Natural killer cell (primary cell): ENCODE measurements around the gene MYBPC3. TPM values are rescaled to one million over a fixed set of nuclear protein-coding genes. Genes with fewer than 3 reads are reported as not detected.

Experiments used
- ATAC-seq, 3 donors: fragments of 150-1000 bp in 2 of 3; fragments of 200-7000 bp in 1 of 3; cut with Tn5 transposase; 1 replicate in 1 of 3; 2 replicates in 2 of 3; pipeline ENCODE4 v1.10.0; 2021; ENCODE audit warnings: mild to moderate bottlenecking in 2 of 3, moderate library complexity in 2 of 3
- DNase-seq, 2 donors: peaks; one replicate each; pipeline versions ENCODE4 v3.0.0 to v3.0.0-alpha.2; 2013 to 2021; ENCODE audit warnings: mixed read lengths in 1 of 2
- H3K27ac ChIP-seq: one replicate; pipeline ENCODE4 v1.5.1; 2013; ENCODE audit warnings: mild to moderate bottlenecking, low read length
- H3K27me3 ChIP-seq: one replicate; pipeline ENCODE4 v1.6.1; 2013; ENCODE audit warnings: low read length; ENCODE audit not compliant: control insufficient read depth, insufficient read depth
- H3K36me3 ChIP-seq: one replicate; pipeline ENCODE4 v1.6.1; 2013; ENCODE audit warnings: low read length; ENCODE audit not compliant: control insufficient read depth, insufficient read depth
- H3K4me1 ChIP-seq: one replicate; pipeline ENCODE4 v1.6.1; 2013; ENCODE audit warnings: low read length; ENCODE audit not compliant: control insufficient read depth, insufficient read depth
- H3K4me3 ChIP-seq: one replicate; pipeline ENCODE4 v1.5.1; 2013; ENCODE audit warnings: low read length
- H3K9me3 ChIP-seq: one replicate; pipeline ENCODE4 v1.6.1; 2013; ENCODE audit warnings: low read length; ENCODE audit not compliant: control insufficient read depth, insufficient read depth
- H3K27ac Mint-ChIP-seq, 2 donors: one replicate each; pipeline ENCODE4 v1.8.0; 2022; ENCODE audit warnings: mild to moderate bottlenecking in 2 of 2, mixed read lengths in 2 of 2, moderate library complexity in 1 of 2
- H3K27me3 Mint-ChIP-seq, 2 donors: one replicate each; pipeline ENCODE4 v1.8.0; 2022; ENCODE audit warnings: low read depth in 2 of 2, mixed read lengths in 2 of 2
- H3K36me3 Mint-ChIP-seq: one replicate; pipeline ENCODE4 v1.8.0; 2022; ENCODE audit warnings: mixed read lengths
- H3K4me1 Mint-ChIP-seq, 2 donors: one replicate each; pipeline ENCODE4 v1.8.0; 2022; ENCODE audit warnings: mixed read lengths in 2 of 2
- H3K4me3 Mint-ChIP-seq: one replicate; pipeline ENCODE4 v1.8.0; 2022; ENCODE audit warnings: mild to moderate bottlenecking, moderate library complexity, mixed read lengths
- H3K9me3 Mint-ChIP-seq, 2 donors: one replicate each; pipeline ENCODE4 v1.8.0; 2022; ENCODE audit warnings: mixed read lengths in 2 of 2
- WGBS: methylation state at CpG from one replicate; pipeline ENCODE4 v1.1.7; 2013; ENCODE audit warnings: missing lambda C conversion rate; ENCODE audit not compliant: insufficient coverage; 5-methylcytosine and 5-hydroxymethylcytosine counted together
- intact Hi-C: fragments of 100-400 bp; cut with micrococcal nuclease; formaldehyde crosslinking; loops from one replicate; pipeline ENCODE4 v1.14.2; 2022
- total RNA-seq, 4 donors: library from RNA; stranded (reverse); fragments of 120-200 nt in 1 of 4; gene quantifications; one replicate each; pipeline versions ENCODE4 v1.2.3 to v1.2.4, GENCODE V29; 2013 to 2022
- TF ChIP-seq, protein P1 (sequence below): fragments of 200-600 bp; IDR thresholded peaks from one replicate; pipeline ENCODE4 v1.8.0; 2022; ENCODE audit warnings: antibody characterized with exemption

MYBPC3 gene
- total RNA-seq, 3 donors from 2014 or later (not counting 1 experiment from before 2014, with no cell fraction given) = 0.45 to 0.53 TPM; not detected in 1

DNA sequence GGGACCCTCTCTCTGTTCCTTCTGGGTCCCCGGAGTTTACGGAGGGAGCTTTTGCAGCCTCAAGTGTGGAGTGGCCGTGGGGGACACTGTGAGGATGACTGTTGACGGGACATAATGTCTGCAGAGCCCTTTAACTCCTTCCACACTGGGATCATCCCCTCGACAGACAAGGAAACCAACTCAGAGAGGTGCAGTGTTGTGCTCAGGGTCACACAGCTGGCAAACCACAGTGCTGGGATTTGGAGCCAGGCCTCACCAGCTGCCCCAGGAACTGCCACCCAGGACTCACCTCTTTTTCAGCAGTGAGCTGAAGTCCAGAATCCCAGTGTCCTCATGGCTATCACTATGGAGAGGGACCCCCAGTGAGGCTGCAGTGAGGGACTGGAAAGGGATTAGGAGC is 5.4 kb downstream of the MYBPC3 start:
- DNase-seq = no peak
- H3K36me3 ChIP-seq = no peaks in the 10 kb centered on the region
- no peak overlapping the region for H3K27ac ChIP-seq
- Mint-ChIP-seq H3K27me3 (no peaks in the 10 kb centered on the region), H3K36me3 (no peaks in the 10 kb centered on the region), H3K27ac (no peak overlapping the region), H3K4me1 (no peaks in the 10 kb centered on the region), H3K4me3 (no peak overlapping the region), H3K9me3 (no peaks in the 10 kb centered on the region)
- no peaks in the 10 kb centered on the region for H3K4me1 ChIP-seq
- 87% methylated on average over 5 of the region's 5 CpGs for WGBS
- no peaks in the 10 kb centered on the region for H3K27me3 ChIP-seq
- H3K4me3 ChIP-seq = no peak overlapping the region
- no peaks in the 10 kb centered on the region for H3K9me3 ChIP-seq
- TF ChIP-seq, protein P1, sequence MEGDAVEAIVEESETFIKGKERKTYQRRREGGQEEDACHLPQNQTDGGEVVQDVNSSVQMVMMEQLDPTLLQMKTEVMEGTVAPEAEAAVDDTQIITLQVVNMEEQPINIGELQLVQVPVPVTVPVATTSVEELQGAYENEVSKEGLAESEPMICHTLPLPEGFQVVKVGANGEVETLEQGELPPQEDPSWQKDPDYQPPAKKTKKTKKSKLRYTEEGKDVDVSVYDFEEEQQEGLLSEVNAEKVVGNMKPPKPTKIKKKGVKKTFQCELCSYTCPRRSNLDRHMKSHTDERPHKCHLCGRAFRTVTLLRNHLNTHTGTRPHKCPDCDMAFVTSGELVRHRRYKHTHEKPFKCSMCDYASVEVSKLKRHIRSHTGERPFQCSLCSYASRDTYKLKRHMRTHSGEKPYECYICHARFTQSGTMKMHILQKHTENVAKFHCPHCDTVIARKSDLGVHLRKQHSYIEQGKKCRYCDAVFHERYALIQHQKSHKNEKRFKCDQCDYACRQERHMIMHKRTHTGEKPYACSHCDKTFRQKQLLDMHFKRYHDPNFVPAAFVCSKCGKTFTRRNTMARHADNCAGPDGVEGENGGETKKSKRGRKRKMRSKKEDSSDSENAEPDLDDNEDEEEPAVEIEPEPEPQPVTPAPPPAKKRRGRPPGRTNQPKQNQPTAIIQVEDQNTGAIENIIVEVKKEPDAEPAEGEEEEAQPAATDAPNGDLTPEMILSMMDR = no peak
- intact Hi-C loops = no loop called here
- ATAC-seq = no peak

DNA sequence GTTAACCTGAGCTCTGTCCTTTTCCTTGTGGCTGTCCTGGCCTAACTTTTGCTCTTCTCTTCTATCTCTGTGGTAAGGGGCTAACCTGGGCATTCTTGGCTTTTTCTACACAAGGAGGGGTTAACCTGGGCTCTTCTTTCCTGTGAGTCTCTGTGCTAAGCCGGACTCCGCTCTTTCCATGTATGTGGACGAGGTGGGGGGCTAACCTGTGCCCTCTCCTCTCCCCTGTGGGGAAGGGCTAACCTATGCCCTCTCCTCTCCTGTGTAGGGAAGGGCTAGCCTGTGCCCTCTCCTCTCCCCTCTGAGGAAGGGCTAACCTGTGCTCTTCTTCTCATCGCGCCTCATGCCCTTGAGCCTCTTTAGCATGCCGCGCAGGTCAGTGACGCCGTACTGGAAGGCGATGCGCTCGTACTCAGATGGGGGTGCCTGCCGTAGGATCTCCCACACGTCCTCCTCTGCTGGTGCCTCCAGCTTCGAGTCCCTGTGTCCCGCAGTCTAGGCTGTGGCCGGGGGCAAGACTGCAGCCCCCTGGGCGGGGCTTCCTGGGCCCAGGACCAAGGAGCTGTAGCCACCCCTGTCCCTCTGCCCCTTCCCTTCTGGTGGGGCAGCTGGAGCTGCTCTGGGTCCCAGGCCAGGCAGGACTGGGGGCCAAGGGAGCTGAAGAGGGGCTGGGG is 6.5 kb downstream of the MYBPC3 start:
- Histone ChIP-seq H3K4me1 (no peaks in the 10 kb centered on the region), H3K9me3 (no peaks in the 10 kb centered on the region), H3K27me3 (no peaks in the 10 kb centered on the region), H3K27ac (no peak overlapping the region), H3K4me3 (no peak overlapping the region), H3K36me3 (no peaks in the 10 kb centered on the region)
- H3K9me3 Mint-ChIP-seq = no peaks in the 10 kb centered on the region
- intact Hi-C loops = no loop called here
- no peak overlapping the region for H3K27ac Mint-ChIP-seq
- TF ChIP-seq, protein P1 = no peak
- H3K4me1 Mint-ChIP-seq = no peaks in the 10 kb centered on the region
- DNase-seq (no peak), ATAC-seq (no peak)
- H3K27me3 Mint-ChIP-seq = no peaks in the 10 kb centered on the region
- H3K36me3 Mint-ChIP-seq = no peaks in the 10 kb centered on the region
- WGBS = 95% methylated on average over 16 of the region's 18 CpGs
- no peak overlapping the region for H3K4me3 Mint-ChIP-seq

DNA sequence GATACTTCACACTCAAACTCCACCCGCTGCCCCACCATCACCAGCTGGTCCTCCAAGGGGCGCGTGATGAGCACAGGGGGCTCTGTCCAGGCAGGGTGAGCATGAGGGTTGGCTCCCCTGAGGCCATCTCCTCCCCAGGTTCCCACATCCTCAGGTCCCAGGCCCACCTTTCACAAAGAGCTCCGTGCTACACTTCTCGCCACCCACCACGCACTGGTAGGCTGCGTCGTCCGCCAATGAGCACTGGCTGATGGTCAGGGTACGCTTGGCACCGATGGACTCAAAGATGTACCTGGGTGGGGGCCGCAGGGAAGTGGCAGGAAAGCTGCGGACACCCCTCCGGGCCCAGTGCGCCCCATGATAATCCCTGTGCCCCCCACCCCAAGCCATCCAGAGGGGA is 9.6 kb downstream of the MYBPC3 start:
- intact Hi-C loops = no loop called here
- WGBS = 96% methylated on average over 15 of the region's 15 CpGs
- Mint-ChIP-seq H3K36me3 (no peaks in the 10 kb centered on the region), H3K9me3 (no peaks in the 10 kb centered on the region), H3K27me3 (no peaks in the 10 kb centered on the region), H3K4me1 (no peaks in the 10 kb centered on the region), H3K27ac (no peak overlapping the region), H3K4me3 (no peak overlapping the region)
- ATAC-seq (no peak), DNase-seq (no peak)
- TF ChIP-seq, protein P1 = no peak
- Histone ChIP-seq H3K9me3 (no peaks in the 10 kb centered on the region), H3K4me1 (no peaks in the 10 kb centered on the region), H3K27ac (no peak overlapping the region), H3K36me3 (no peaks in the 10 kb centered on the region), H3K4me3 (no peak overlapping the region), H3K27me3 (no peaks in the 10 kb centered on the region)
